ENCODE measurements around the gene WFS1. TPM values are rescaled to one million over a fixed set of nuclear protein-coding genes. Genes with fewer than 3 reads are reported as not detected.
A peak's percentile ranks its signal among the peaks of the same experiment; 100 is the strongest.

The WFS1 gene
- total RNA-seq, 1 donor from 2014 or later: 109 TPM

- peak; percentile 21 for DNase-seq (ENCODE audit: low spot score)
These were observed 33.6 kb upstream of the WFS1 start for GRCh38 chr4:6235901-6236640.

GRCh38 chr4:6236816-6237390 lies 32.7 kb upstream of the WFS1 start:
- no peak for DNase-seq (ENCODE audit: low spot score)

- no peak for DNase-seq (ENCODE audit: low spot score)
These were observed 30.2 kb upstream of the WFS1 start for GRCh38 chr4:6239486-6239885.

GRCh38 chr4:6239968-6240367 lies 29.7 kb upstream of the WFS1 start:
- DNase-seq (ENCODE audit: low spot score): no peak

- no peak for DNase-seq (ENCODE audit: low spot score)
These were observed 28.4 kb upstream of the WFS1 start for GRCh38 chr4:6241062-6241845.

GRCh38 chr4:6242271-6243029 lies 27.2 kb upstream of the WFS1 start:
- DNase-seq (ENCODE audit: low spot score): no peak

- DNase-seq (ENCODE audit: low spot score): no peak
These were observed 24.1 kb upstream of the WFS1 start for GRCh38 chr4:6245246-6246169.

- DNase-seq (ENCODE audit: low spot score): no peak
These were observed 23.4 kb upstream of the WFS1 start for GRCh38 chr4:6246170-6246634.

- DNase-seq (ENCODE audit: low spot score): no peak
These were observed 21.3 kb upstream of the WFS1 start for GRCh38 chr4:6248394-6248793.

- peak; percentile 27 for DNase-seq (ENCODE audit: low spot score)
These were observed 19.2 kb upstream of the WFS1 start for GRCh38 chr4:6250235-6250983.

GRCh38 chr4:6250984-6251295 lies 18.7 kb upstream of the WFS1 start:
- DNase-seq (ENCODE audit: low spot score): no peak

- no peak for DNase-seq (ENCODE audit: low spot score)
These were observed 18.3 kb upstream of the WFS1 start for GRCh38 chr4:6251365-6251764.

GRCh38 chr4:6252051-6252450 lies 17.6 kb upstream of the WFS1 start:
- DNase-seq (ENCODE audit: low spot score): no peak

- no peak for DNase-seq (ENCODE audit: low spot score)
These were observed 16.5 kb upstream of the WFS1 start for GRCh38 chr4:6253111-6253510.

GRCh38 chr4:6253961-6254360 lies 15.7 kb upstream of the WFS1 start:
- no peak for DNase-seq (ENCODE audit: low spot score)

GRCh38 chr4:6256141-6256540 lies 13.5 kb upstream of the WFS1 start:
- DNase-seq (ENCODE audit: low spot score): no peak

- no peak for DNase-seq (ENCODE audit: low spot score)
These were observed 12.2 kb upstream of the WFS1 start for GRCh38 chr4:6257247-6258025.

GRCh38 chr4:6258026-6258360 lies 11.7 kb upstream of the WFS1 start:
- no peak for DNase-seq (ENCODE audit: low spot score)

- DNase-seq (ENCODE audit: low spot score): no peak
These were observed 10.9 kb upstream of the WFS1 start for GRCh38 chr4:6258741-6259140.

GRCh38 chr4:6259886-6260285 lies 9.8 kb upstream of the WFS1 start:
- no peak for DNase-seq (ENCODE audit: low spot score)

Measured in mucosa of gallbladder (tissue), 1 donor.